ENCODE measurements around the gene SLC35F3.

GRCh38 chr1:234226113-234226818 is 321.8 kb downstream of the SLC35F3 start:
- TF ChIP-seq EZH2 (IDR thresholded peaks at IDR 0.05; ENCODE audit: low read length), result no peak
- TF ChIP-seq CTCF (optimal IDR thresholded peaks at IDR 0.05 in 1 of 3, IDR thresholded peaks at IDR 0.05 in 1 of 3, conservative IDR thresholded peaks at IDR 0.05 in 1 of 3; ENCODE audit: extremely low read depth in 1 of 3, insufficient read depth in 2 of 3, low read length in 3 of 3), result no peak
